IMR-90 (cell line): ENCODE measurements around the gene GAPT. TPM values are rescaled to one million over a fixed set of nuclear protein-coding genes. Genes with fewer than 3 reads are reported as not detected.

Source experiments
- ATAC-seq: fragments of 200-7000 bp; cut with Tn5 transposase; 2 replicates; pipeline ENCODE4 v1.9.1; 2020; ENCODE audit warnings: low read depth, mild to moderate bottlenecking, moderate library complexity
- BruUV-seq: library from RNA; stranded (reverse); fragments of 400-500 nt; replicated peaks from 2 replicates; lab custom pipeline; 2021; lab: Mats Ljungman, UMichigan
- CTCF ChIA-PET: fragments of 300-600 bp; formaldehyde crosslinking; extraction: SDS; loops from one replicate; lab custom pipeline; 2021; ENCODE audit warnings: antibody characterized with exemption; lab: Yijun Ruan, JAX
- POLR2A ChIA-PET: fragments of 300-600 bp; sonication (Branson Sonifier 250); formaldehyde crosslinking; loops from one replicate; lab custom pipeline; 2022; ENCODE audit warnings: antibody characterized with exemption; ENCODE audit not compliant: unreplicated experiment; lab: Charles Lee
- DNase-seq: peaks from one replicate; pipeline ENCODE4 v3.0.0; 2013
- H2AFZ ChIP-seq: replicated peaks from 2 replicates; pipeline ENCODE3; 2013; ENCODE audit warnings: low read length, mild to moderate bottlenecking; ENCODE audit not compliant: poor library complexity
- H2AK5ac ChIP-seq: 2 replicates; pipeline ENCODE4 v1.6.1; 2013; ENCODE audit warnings: low read depth, low read length, inconsistent platforms
- H2AK9ac ChIP-seq: replicated peaks from 2 replicates; pipeline ENCODE3; 2013; ENCODE audit warnings: mild to moderate bottlenecking, low read depth, low read length, moderate library complexity; ENCODE audit not compliant: poor library complexity
- H2BK120ac ChIP-seq: 2 replicates; pipeline ENCODE4 v1.6.1; 2013; ENCODE audit warnings: low read depth, low read length, inconsistent platforms
- H2BK15ac ChIP-seq: 3 replicates; pipeline ENCODE4 v1.6.1; 2013; ENCODE audit warnings: low read depth, low read length, inconsistent platforms
- H2BK20ac ChIP-seq: 2 replicates; pipeline ENCODE4 v1.6.1; 2013; ENCODE audit warnings: low read depth, mild to moderate bottlenecking, inconsistent platforms, low read length, moderate library complexity
- H2BK5ac ChIP-seq: 2 replicates; pipeline ENCODE4 v1.6.1; 2013; ENCODE audit warnings: mild to moderate bottlenecking, low read depth, low read length, inconsistent platforms; ENCODE audit not compliant: poor library complexity, severe bottlenecking
- H3K14ac ChIP-seq: replicated peaks from 2 replicates; pipeline ENCODE4 v1.6.1; 2013; ENCODE audit warnings: low read depth, low read length, inconsistent platforms
- H3K18ac ChIP-seq: 2 replicates; pipeline ENCODE4 v1.6.1; 2013; ENCODE audit warnings: low read depth, low read length, control low read depth
- H3K23ac ChIP-seq: 2 replicates; pipeline ENCODE4 v1.6.1; 2013; ENCODE audit warnings: low read depth, low read length, inconsistent platforms
- H3K27ac ChIP-seq: 2 replicates; pipeline ENCODE4 v1.5.1; 2013; ENCODE audit warnings: mild to moderate bottlenecking, control low read depth, low read length; ENCODE audit not compliant: insufficient read depth
- H3K27me3 ChIP-seq: 2 replicates; pipeline ENCODE4 v1.6.1; 2013; ENCODE audit warnings: low read length; ENCODE audit not compliant: control insufficient read depth, insufficient read depth
- H3K36me3 ChIP-seq: 2 replicates; pipeline ENCODE4 v1.6.1; 2013; ENCODE audit warnings: low read length, mixed read lengths; ENCODE audit not compliant: control insufficient read depth, insufficient read depth
- H3K4ac ChIP-seq: 2 replicates; pipeline ENCODE4 v1.6.1; 2013; ENCODE audit warnings: low read depth, low read length, inconsistent platforms
- H3K4me1 ChIP-seq: 2 replicates; pipeline ENCODE4 v1.6.1; 2013; ENCODE audit warnings: low read length, mixed read lengths; ENCODE audit not compliant: control insufficient read depth, insufficient read depth
- H3K4me2 ChIP-seq: 2 replicates; pipeline ENCODE4 v1.6.1; 2013; ENCODE audit warnings: low read depth, mild to moderate bottlenecking, control low read depth, low read length, moderate library complexity
- H3K4me3 ChIP-seq: 2 replicates; pipeline ENCODE4 v1.5.1; 2013; ENCODE audit warnings: low read depth, mild to moderate bottlenecking, control low read depth, low read length, moderate library complexity; ENCODE audit not compliant: insufficient read depth
- H3K56ac ChIP-seq: 2 replicates; pipeline ENCODE4 v1.6.1; 2013; ENCODE audit warnings: low read length, inconsistent platforms; ENCODE audit not compliant: insufficient read depth; ENCODE audit errors: extremely low read depth
- H3K79me1 ChIP-seq, 2 experiments: 2 replicates each; pipeline ENCODE4 v1.6.1; 2013; ENCODE audit warnings: low read length in 2 of 2, inconsistent platforms in 1 of 2, low read depth in 1 of 2
- H3K9ac ChIP-seq: 2 replicates; pipeline ENCODE4 v1.6.1; 2013; ENCODE audit warnings: low read depth, low read length, control low read depth
- H3K9me1 ChIP-seq: 2 replicates; pipeline ENCODE4 v1.6.1; 2013; ENCODE audit warnings: low read length, inconsistent platforms; ENCODE audit not compliant: insufficient read depth
- H3K9me3 ChIP-seq: 2 replicates; pipeline ENCODE4 v1.6.1; 2013; ENCODE audit warnings: low read length; ENCODE audit not compliant: control insufficient read depth, insufficient read depth
- H4K20me1 ChIP-seq: 2 replicates; pipeline ENCODE4 v1.6.1; 2013; ENCODE audit warnings: low read length, inconsistent platforms; ENCODE audit not compliant: insufficient read depth
- H4K5ac ChIP-seq: 2 replicates; pipeline ENCODE4 v1.6.1; 2013; ENCODE audit warnings: mild to moderate bottlenecking, low read depth, low read length, control low read depth
- H4K8ac ChIP-seq, 2 experiments: 2 replicates each; pipeline ENCODE4 v1.6.1; 2013; ENCODE audit warnings: low read depth in 2 of 2, low read length in 2 of 2, control low read depth in 1 of 2, inconsistent platforms in 1 of 2
- H4K91ac ChIP-seq: 2 replicates; pipeline ENCODE4 v1.6.1; 2013; ENCODE audit warnings: low read depth, low read length, inconsistent platforms; ENCODE audit not compliant: insufficient read depth
- BHLHE40 ChIP-seq: fragments of 150-350 bp; IDR thresholded peaks from 2 replicates; pipeline ENCODE4 v1.6.1; 2016; ENCODE audit warnings: mild to moderate bottlenecking, low read depth, low read length
- CEBPB ChIP-seq: IDR thresholded peaks from 2 replicates; pipeline ENCODE4 v1.6.1; 2012; ENCODE audit warnings: low read depth, low read length, improper control_type of control experiment
- CHD1 ChIP-seq: IDR thresholded peaks from 2 replicates; pipeline ENCODE4 v1.6.1; 2012; ENCODE audit warnings: low read depth, low read length, improper control_type of control experiment
- FOS ChIP-seq: fragments of 150-350 bp; IDR thresholded peaks from 2 replicates; pipeline ENCODE4 v1.6.1; 2016; ENCODE audit warnings: low read depth, low read length
- MAFK ChIP-seq: IDR thresholded peaks from 2 replicates; pipeline ENCODE4 v1.6.1; 2012; ENCODE audit warnings: low read depth, low read length, improper control_type of control experiment
- MAZ ChIP-seq: IDR thresholded peaks from 2 replicates; pipeline ENCODE4 v1.6.1; 2012; ENCODE audit warnings: low read depth, mild to moderate bottlenecking, low read length, improper control_type of control experiment, moderate library complexity, borderline replicate concordance
- MXI1 ChIP-seq: IDR thresholded peaks from 2 replicates; pipeline ENCODE4 v1.6.1; 2012; ENCODE audit warnings: low read depth, mild to moderate bottlenecking, low read length, moderate library complexity, borderline replicate concordance
- NFE2L2 ChIP-seq: fragments of 150-350 bp; IDR thresholded peaks from 2 replicates; pipeline ENCODE4 v1.6.1; 2016; ENCODE audit warnings: low read depth, mild to moderate bottlenecking, low read length
- RAD21 ChIP-seq: IDR thresholded peaks from 2 replicates; pipeline ENCODE4 v1.6.1; 2012; ENCODE audit warnings: low read length, improper control_type of control experiment
- RCOR1 ChIP-seq: IDR thresholded peaks from 2 replicates; pipeline ENCODE4 v1.6.1; 2012; ENCODE audit warnings: mild to moderate bottlenecking, low read length, improper control_type of control experiment; ENCODE audit not compliant: insufficient replicate concordance
- SMC3 ChIP-seq: fragments of 150-350 bp; IDR thresholded peaks from 2 replicates; pipeline ENCODE4 v1.6.1; 2016; ENCODE audit warnings: low read depth, mild to moderate bottlenecking, antibody characterized with exemption, low read length, moderate library complexity
- WGBS, 2 experiments: methylation state at CpG; one replicate each; pipeline versions ENCODE4 v1.1.5 to v1.1.7; 2013; ENCODE audit warnings: missing lambda C conversion rate in 2 of 2; ENCODE audit not compliant: insufficient read length in 1 of 2; ENCODE audit errors: extremely low coverage in 2 of 2; 5-methylcytosine and 5-hydroxymethylcytosine counted together
- dilution Hi-C: fragments of 300-500 bp; cut with HindIII; formaldehyde crosslinking; loops from one replicate; pipeline ENCODE4 v1.14.3; 2018; ENCODE audit warnings: low sequenced_read_pairs; ENCODE audit not compliant: unreplicated experiment
- in situ Hi-C: fragments of 300-500 bp; cut with MboI; formaldehyde crosslinking; loops from 3 replicates; pipeline ENCODE4 v1.14.3; 2019; ENCODE audit warnings: low sequenced_read_pairs, inconsistent platforms, mixed read lengths
- intact Hi-C: fragments of 100-400 bp; cut with micrococcal nuclease; formaldehyde crosslinking; loops from 2 replicates; pipeline ENCODE4 v1.10.0; 2022
- polyA plus RNA-seq, 3 experiments: library from polyadenylated mRNA; depleted of rRNA; stranded (reverse); fragments of >200 nt; gene quantifications; 2 replicates each; pipeline ENCODE4 v1.2.3, GENCODE V29; 2012; ENCODE audit warnings: low replicate concordance in 1 of 3
- total RNA-seq: library from RNA; depleted of rRNA; stranded (reverse); fragments of >200 nt; gene quantifications from 2 replicates; pipeline ENCODE4 v1.2.3, GENCODE V29; 2012
- TF ChIP-seq, protein P1 (sequence below): fragments of 150-350 bp; IDR thresholded peaks from 2 replicates; pipeline ENCODE4 v1.6.1; 2017; ENCODE audit warnings: mild to moderate bottlenecking, antibody characterized with exemption, low read length, low read depth
- TF ChIP-seq, protein P2 (sequence below): conservative IDR thresholded peaks from 2 replicates; pipeline ENCODE4 v1.5.1; 2012; ENCODE audit warnings: mild to moderate bottlenecking, low read depth, low read length, improper control_type of control experiment
- TF ChIP-seq, protein P3 (sequence below): fragments of 150-350 bp; IDR thresholded peaks from 2 replicates; pipeline ENCODE4 v1.6.1; 2016; ENCODE audit warnings: low read depth, mild to moderate bottlenecking, low read length, moderate library complexity, borderline replicate concordance

GAPT gene
- total and polyA plus RNA-seq, 2 of the 4 experiments (the other 2 are of a cell fraction) = not detected

DNA sequence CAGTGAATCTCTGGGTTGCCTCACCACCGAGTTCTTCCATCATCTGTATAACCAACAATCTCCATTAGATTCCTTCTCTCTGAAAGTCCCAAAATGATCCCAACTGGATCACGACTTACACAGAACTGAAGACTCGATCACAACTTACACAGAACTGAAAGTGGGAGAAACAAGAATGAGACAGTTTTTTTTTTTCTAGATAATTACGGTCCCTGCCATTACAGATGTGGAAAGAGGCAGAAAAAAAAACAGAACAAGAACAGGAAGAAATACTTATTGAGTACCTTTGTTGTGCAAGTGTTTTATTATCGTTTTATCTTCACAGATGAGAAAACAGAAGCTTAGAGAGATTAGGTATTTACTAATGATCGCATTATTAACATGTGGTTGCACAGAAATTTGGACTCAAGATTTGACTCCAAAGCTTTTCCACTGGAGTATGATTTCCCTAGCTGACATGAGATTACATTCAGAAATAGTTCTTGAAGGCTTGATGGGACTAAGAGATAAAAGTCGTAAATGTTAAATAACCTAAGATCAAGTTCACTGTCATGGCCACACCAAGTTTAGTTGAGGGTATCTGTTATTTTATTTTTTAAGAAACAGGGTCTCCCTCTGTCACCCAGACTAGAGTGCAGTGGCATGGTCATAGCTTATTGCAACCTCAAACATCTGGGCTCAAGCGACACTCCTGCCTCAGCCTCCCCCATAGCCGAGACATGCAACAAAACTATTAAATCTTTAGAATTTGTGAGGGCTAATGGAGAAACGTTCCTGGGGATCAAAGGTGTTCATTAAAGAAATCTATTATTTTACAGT lies 40.2 kb upstream of the GAPT start:
- dilution Hi-C loops = no loop called here
- 100% methylated on average over 1 of the region's 10 CpGs; no CpG with 5 or more reads in 1 of the 2 experiments for WGBS, 2 experiments
- Histone ChIP-seq H3K27me3 (no peaks in the 10 kb centered on the region), H3K4me3 (no peak overlapping the region), H3K14ac (no peak overlapping the region), H3K36me3 (peaks cover 35% of the 10 kb centered on the region), H2BK15ac (no peak overlapping the region), H3K18ac (no peak overlapping the region), H2BK20ac (no peak overlapping the region), H4K5ac (no peak overlapping the region), H4K8ac (no peak overlapping the region), H3K9ac (no peak overlapping the region), H3K27ac (no peak overlapping the region), H3K23ac (no peak overlapping the region), H4K91ac (no peak overlapping the region), H4K20me1 (peaks cover 25% of the 10 kb centered on the region), H2AK9ac (no peak overlapping the region), H3K9me3 (peaks cover under 1% of the 10 kb centered on the region; the same call in 1 of the 2 replicates), H3K9me1 (peaks cover 5% of the 10 kb centered on the region; the same call in 1 of the 2 replicates), H3K56ac (no peak overlapping the region), H3K4me2 (no peak overlapping the region), H3K79me1 (peaks cover 16 to 18% of the 10 kb centered on the region in 2 experiments), H3K4me1 (peaks cover 2% of the 10 kb centered on the region; the same call in 1 of the 2 replicates), H2AK5ac (no peak overlapping the region), H3K4ac (no peak overlapping the region), H2AFZ (no peak overlapping the region), H2BK120ac (no peak overlapping the region), H2BK5ac (no peak overlapping the region)
- DNase-seq = peak; percentile 26
- BruUV-seq = no TSS peak
- intact Hi-C loops = no loop called here
- ATAC-seq = no peak
- ChIA-PET CTCF (interaction anchor here (0.7 kb wide), 1 partner anchor 563 kb away, joined by 3 read pairs; no protein-coding TSS in a partner anchor), POLR2A (no interaction called here)
- in situ Hi-C loops = loop anchor here (5.0 to 25.0 kb wide), 3 partner anchors 559 to 1539 kb away; partner anchors contain the start of gene SETD9
- TF ChIP-seq MAZ (no peak), CHD1 (no peak), RAD21 (no peak), MXI1 (no peak), FOS (no peak), MAFK (no peak), NFE2L2 (no peak), CEBPB (no peak), BHLHE40 (no peak), SMC3 (no peak), RCOR1 (no peak)
- TF ChIP-seq, protein P1, sequence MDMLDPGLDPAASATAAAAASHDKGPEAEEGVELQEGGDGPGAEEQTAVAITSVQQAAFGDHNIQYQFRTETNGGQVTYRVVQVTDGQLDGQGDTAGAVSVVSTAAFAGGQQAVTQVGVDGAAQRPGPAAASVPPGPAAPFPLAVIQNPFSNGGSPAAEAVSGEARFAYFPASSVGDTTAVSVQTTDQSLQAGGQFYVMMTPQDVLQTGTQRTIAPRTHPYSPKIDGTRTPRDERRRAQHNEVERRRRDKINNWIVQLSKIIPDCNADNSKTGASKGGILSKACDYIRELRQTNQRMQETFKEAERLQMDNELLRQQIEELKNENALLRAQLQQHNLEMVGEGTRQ = no peak
- TF ChIP-seq, protein P2, sequence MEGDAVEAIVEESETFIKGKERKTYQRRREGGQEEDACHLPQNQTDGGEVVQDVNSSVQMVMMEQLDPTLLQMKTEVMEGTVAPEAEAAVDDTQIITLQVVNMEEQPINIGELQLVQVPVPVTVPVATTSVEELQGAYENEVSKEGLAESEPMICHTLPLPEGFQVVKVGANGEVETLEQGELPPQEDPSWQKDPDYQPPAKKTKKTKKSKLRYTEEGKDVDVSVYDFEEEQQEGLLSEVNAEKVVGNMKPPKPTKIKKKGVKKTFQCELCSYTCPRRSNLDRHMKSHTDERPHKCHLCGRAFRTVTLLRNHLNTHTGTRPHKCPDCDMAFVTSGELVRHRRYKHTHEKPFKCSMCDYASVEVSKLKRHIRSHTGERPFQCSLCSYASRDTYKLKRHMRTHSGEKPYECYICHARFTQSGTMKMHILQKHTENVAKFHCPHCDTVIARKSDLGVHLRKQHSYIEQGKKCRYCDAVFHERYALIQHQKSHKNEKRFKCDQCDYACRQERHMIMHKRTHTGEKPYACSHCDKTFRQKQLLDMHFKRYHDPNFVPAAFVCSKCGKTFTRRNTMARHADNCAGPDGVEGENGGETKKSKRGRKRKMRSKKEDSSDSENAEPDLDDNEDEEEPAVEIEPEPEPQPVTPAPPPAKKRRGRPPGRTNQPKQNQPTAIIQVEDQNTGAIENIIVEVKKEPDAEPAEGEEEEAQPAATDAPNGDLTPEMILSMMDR = no peak
- TF ChIP-seq, protein P3, sequence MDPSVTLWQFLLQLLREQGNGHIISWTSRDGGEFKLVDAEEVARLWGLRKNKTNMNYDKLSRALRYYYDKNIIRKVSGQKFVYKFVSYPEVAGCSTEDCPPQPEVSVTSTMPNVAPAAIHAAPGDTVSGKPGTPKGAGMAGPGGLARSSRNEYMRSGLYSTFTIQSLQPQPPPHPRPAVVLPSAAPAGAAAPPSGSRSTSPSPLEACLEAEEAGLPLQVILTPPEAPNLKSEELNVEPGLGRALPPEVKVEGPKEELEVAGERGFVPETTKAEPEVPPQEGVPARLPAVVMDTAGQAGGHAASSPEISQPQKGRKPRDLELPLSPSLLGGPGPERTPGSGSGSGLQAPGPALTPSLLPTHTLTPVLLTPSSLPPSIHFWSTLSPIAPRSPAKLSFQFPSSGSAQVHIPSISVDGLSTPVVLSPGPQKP = no peak
